Liver (tissue), 3 donors: ENCODE data around the gene MDM4.

Source experiments
- ATF3 ChIP-seq: IDR thresholded peaks from 2 replicates; pipeline ENCODE4 v1.6.1; 2016; ENCODE audit warnings: antibody characterized with exemption
- CTCF ChIP-seq: fragments of 150-350 bp; IDR thresholded peaks from 2 replicates; pipeline ENCODE4 v1.5.1; 2017; ENCODE audit warnings: improper control_type of control experiment, low read depth, low read length; ENCODE audit not compliant: missing input control
- EGR1 ChIP-seq, 2 donors: IDR thresholded peaks; 2 replicates each; pipeline ENCODE4 v1.6.1; 2016 to 2018; ENCODE audit warnings: antibody characterized with exemption in 2 of 2, low read depth in 2 of 2
- FOXA2 ChIP-seq: IDR thresholded peaks from 2 replicates; pipeline ENCODE4 v1.6.1; 2016; ENCODE audit warnings: antibody characterized with exemption
- JUND ChIP-seq, 2 donors: IDR thresholded peaks; 2 replicates each; pipeline ENCODE4 v1.6.1; 2016; ENCODE audit warnings: antibody characterized with exemption in 2 of 2
- RAD21 ChIP-seq, 2 donors: IDR thresholded peaks; 2 replicates each; pipeline ENCODE4 v1.6.1; 2016; ENCODE audit warnings: antibody characterized with exemption in 2 of 2, mild to moderate bottlenecking in 2 of 2
- REST ChIP-seq: IDR thresholded peaks from 2 replicates; pipeline ENCODE4 v1.6.1; 2016; ENCODE audit warnings: antibody characterized with exemption, mild to moderate bottlenecking
- RXRA ChIP-seq, 2 donors: IDR thresholded peaks; 2 replicates each; pipeline ENCODE4 v1.6.1; 2017 to 2018; ENCODE audit warnings: antibody characterized with exemption in 2 of 2, mild to moderate bottlenecking in 1 of 2
- SP1 ChIP-seq: IDR thresholded peaks from 2 replicates; pipeline ENCODE4 v1.6.1; 2018; ENCODE audit warnings: antibody characterized with exemption, mild to moderate bottlenecking
- YY1 ChIP-seq: IDR thresholded peaks from 2 replicates; pipeline ENCODE4 v1.6.1; 2016; ENCODE audit warnings: antibody characterized with exemption, mild to moderate bottlenecking
- ZBTB33 ChIP-seq: IDR thresholded peaks from 2 replicates; pipeline ENCODE4 v1.6.1; 2016; ENCODE audit warnings: antibody characterized with exemption
- donor health status: healthy.
- donor health status: healthy.

GRCh38 chr1:204599596-204599995 lies 83.4 kb downstream of the MDM4 start:
- no peak for TF ChIP-seq CTCF
- no peak for TF ChIP-seq FOXA2
- TF ChIP-seq SP1, result no peak
- no peak for TF ChIP-seq REST
- TF ChIP-seq EGR1 (IDR thresholded peaks at IDR 0.05; ENCODE audit: low read depth in 2 of 2), result no peak
- no peak for TF ChIP-seq YY1
- TF ChIP-seq ATF3, result no peak
- TF ChIP-seq RAD21 (IDR thresholded peaks at IDR 0.05), result no peak
- TF ChIP-seq RXRA (IDR thresholded peaks at IDR 0.05), result no peak
- TF ChIP-seq JUND (IDR thresholded peaks at IDR 0.05), result no peak
- TF ChIP-seq ZBTB33, result no peak
